ENCODE measurements around the gene GOT1.

GRCh38 chr10:99399664-99400063, 30.8 kb downstream of the GOT1 start:
- no peak for TF ChIP-seq EZH2 (IDR thresholded peaks at IDR 0.05)
- no peak for TF ChIP-seq POLR2AphosphoS5 (IDR thresholded peaks at IDR 0.05; ENCODE audit: borderline replicate concordance, low read depth, low read length)

Measured in SK-N-MC (cell line).